ENCODE measurements around the gene ATP6V1E1. TPM values are rescaled to one million over a fixed set of nuclear protein-coding genes. Genes with fewer than 3 reads are reported as not detected.

The ATP6V1E1 gene
- polyA plus RNA-seq, 3 donors from 2014 or later: 128 to 163 (median 141) TPM

Other genes with a start within 250 kb of the ATP6V1E1 start
- under 1 TPM in 1 of 3 donors, not detected in 2; 0.17 TPM for gene SLC25A18, start 65.3 kb downstream of the ATP6V1E1 start, polyA plus RNA-seq
- gene BCL2L13, start 10.0 kb upstream of the ATP6V1E1 start, polyA plus RNA-seq: 10 to 100 TPM; 38.8 to 45.2 (median 38.9) TPM
- 100 to 1,000 TPM; 110 to 180 (median 164) TPM for gene BID, start 145.7 kb upstream of the ATP6V1E1 start, polyA plus RNA-seq

All from immature natural killer cell (primary cell).